NCI-H146 treated with DMSO at 0.1 percent for 48 hours (cell line): Measurements from ENCODE around the gene QARS1.

Experiments used
- DNase-seq: peaks from one replicate; lab custom pipeline; 2025; ENCODE audit not compliant: unreplicated experiment; lab: John Stamatoyannopoulos, UW

The QARS1 gene

GRCh38 chr3:49120438-49121131 lies 16.0 kb upstream of the QARS1 start, which contains the start of gene USP19:
Gene USP19 (minus strand): TSS chr3:49120823. CDS start chr3:49119145, 1,678 bp downstream.
- peak; percentile 38 for DNase-seq

GRCh38 chr3:49120096-49120437 lies 15.5 kb upstream of the QARS1 start:
- no peak for DNase-seq

GRCh38 chr3:49119439-49119838 lies 14.9 kb upstream of the QARS1 start:
- no peak for DNase-seq

- no peak for DNase-seq
Observed at GRCh38 chr3:49119036-49119435, 14.5 kb upstream of the QARS1 start.

GRCh38 chr3:49112262-49112661 lies 7.7 kb upstream of the QARS1 start:
- DNase-seq: no peak

- no peak for DNase-seq
Observed at GRCh38 chr3:49111347-49111746, 6.8 kb upstream of the QARS1 start.

GRCh38 chr3:49110780-49111179 lies 6.2 kb upstream of the QARS1 start:
- no peak for DNase-seq

- no peak for DNase-seq
Observed at GRCh38 chr3:49108346-49108745, 3.8 kb upstream of the QARS1 start.

GRCh38 chr3:49104052-49104426 lies 518 bp downstream of the QARS1 start:
- no peak for DNase-seq

GRCh38 chr3:49100046-49100615 lies 4.4 kb downstream of the QARS1 start:
- no peak for DNase-seq

GRCh38 chr3:49098910-49099630 lies 5.5 kb downstream of the QARS1 start:
- DNase-seq: no peak

- no peak for DNase-seq
Observed at GRCh38 chr3:49098429-49098828, 6.1 kb downstream of the QARS1 start.

GRCh38 chr3:49093853-49094767 lies 10.4 kb downstream of the QARS1 start, which contains the start of gene QRICH1:
Gene QRICH1 (minus strand): TSS chr3:49094071. CDS start chr3:49077017, 17,054 bp downstream.
- DNase-seq: peak; percentile 88

- DNase-seq: peak; percentile 19
Observed at GRCh38 chr3:49092938-49093852, 11.4 kb downstream of the QARS1 start.

- DNase-seq: no peak
Observed at GRCh38 chr3:49081429-49081828, 23.1 kb downstream of the QARS1 start.

- DNase-seq: no peak
Observed at GRCh38 chr3:49079270-49079669, 25.3 kb downstream of the QARS1 start.

- DNase-seq: no peak
Observed at GRCh38 chr3:49076646-49077045, 27.9 kb downstream of the QARS1 start.

GRCh38 chr3:49076116-49076515 lies 28.4 kb downstream of the QARS1 start:
- DNase-seq: no peak

GRCh38 chr3:49058011-49058410 lies 46.5 kb downstream of the QARS1 start:
- DNase-seq: no peak

GRCh38 chr3:49057268-49057667 lies 47.3 kb downstream of the QARS1 start:
- no peak for DNase-seq
